HCT116 (cell line): Measurements from ENCODE around the gene MCF2L. TPM values are rescaled to one million over a fixed set of nuclear protein-coding genes. Genes with fewer than 3 reads are reported as not detected.

ENCODE experiments used
- ATAC-seq: fragments of 200-7000 bp; cut with Tn5 transposase; 2 replicates; pipeline ENCODE4 v1.9.1; 2020; ENCODE audit warnings: mild to moderate bottlenecking, moderate library complexity
- BruUV-seq: library from RNA; stranded (reverse); fragments of 400-500 nt; replicated peaks from 2 replicates; lab custom pipeline; 2021; lab: Mats Ljungman, UMichigan
- CTCF ChIA-PET: fragments of 300-600 bp; sonication (Branson Sonifier 250); formaldehyde crosslinking; loops from one replicate; lab custom pipeline; 2021; ENCODE audit warnings: antibody characterized with exemption; lab: Charles Lee
- POLR2A ChIA-PET: fragments of 300-600, 350-600 bp; sonication (Branson Sonifier 250); formaldehyde crosslinking; loops from one replicate; lab custom pipeline; 2021; ENCODE audit warnings: antibody characterized with exemption; lab: Charles Lee
- RAD21 ChIA-PET, 2 experiments: fragments of 300-600 bp; sonication (Branson Sonifier 250); formaldehyde crosslinking; loops; one replicate each; lab custom pipeline; 2023; ENCODE audit warnings: low total read pairs in 2 of 2; ENCODE audit not compliant: uncharacterized antibody in 2 of 2, unreplicated experiment in 2 of 2, low non-redundant PET in 1 of 2; lab: Charles Lee
- DNase-seq: peaks from one replicate; pipeline ENCODE4 v3.0.0-alpha.2; 2010; ENCODE audit warnings: low read depth, low spot score
- H2AFZ ChIP-seq: fragments of 200-600 bp; shearing (Covaris generic), sonication (generic); 2 replicates; pipeline ENCODE4 v1.6.1; 2017; ENCODE audit warnings: low read depth, mixed run types, mixed read lengths, antibody characterized with exemption, low read length; ENCODE audit not compliant: poor library complexity, severe bottlenecking
- H3K27ac ChIP-seq: 2 replicates; pipeline ENCODE4 v1.5.1; 2012; ENCODE audit warnings: low read depth, low read length
- H3K27me3 ChIP-seq: fragments of 200-600 bp; sonication (generic); 2 replicates; pipeline ENCODE4 v1.6.1; 2016; ENCODE audit warnings: mixed run types, low read length, mixed read lengths; ENCODE audit not compliant: insufficient read depth
- H3K36me3 ChIP-seq, 2 experiments: fragments of 200-500 bp in 1 of 2; fragments of 200-600 bp in 1 of 2; sonication (Bioruptor generic) in 1 of 2; sonication (generic) in 1 of 2; 2 replicates each; pipeline versions ENCODE4 v1.5.1 to v1.6.1; 2014 to 2016; ENCODE audit warnings: low read length in 2 of 2, inconsistent platforms in 1 of 2, mixed read lengths in 1 of 2, mixed run types in 1 of 2; ENCODE audit not compliant: insufficient read depth in 2 of 2, control insufficient read depth in 1 of 2
- H3K4me1 ChIP-seq, 2 experiments: fragments of 200-600 bp in 1 of 2; sonication (generic) in 1 of 2; 2 replicates each; pipeline versions ENCODE4 v1.5.1 to v1.6.1; 2012 to 2017; ENCODE audit warnings: low read length in 2 of 2, inconsistent platforms in 1 of 2, mild to moderate bottlenecking in 1 of 2, mixed read lengths in 1 of 2, mixed run types in 1 of 2, moderate library complexity in 1 of 2; ENCODE audit not compliant: insufficient read depth in 2 of 2, control insufficient read depth in 1 of 2
- H3K4me2 ChIP-seq: fragments of 200-600 bp; sonication (generic); 2 replicates; pipeline ENCODE4 v1.6.1; 2017; ENCODE audit warnings: mixed run types, low read length, mixed read lengths
- H3K4me3 ChIP-seq, 2 experiments: fragments of 200-600 bp in 1 of 2; sonication (generic) in 1 of 2; replicated peaks in 1 of 2; 2 replicates each; pipeline ENCODE4 v1.5.1; 2011 to 2016; ENCODE audit warnings: low read length in 2 of 2, control low read depth in 1 of 2, low read depth in 1 of 2, mild to moderate bottlenecking in 1 of 2, mixed read lengths in 1 of 2, mixed run types in 1 of 2
- H3K79me2 ChIP-seq: fragments of 200-600 bp; sonication (generic); 2 replicates; pipeline ENCODE4 v1.6.1; 2017; ENCODE audit warnings: mild to moderate bottlenecking, mixed run types, low read length, moderate library complexity, mixed read lengths; ENCODE audit not compliant: insufficient read depth
- H3K9ac ChIP-seq: fragments of 200-600 bp; sonication (generic); 2 replicates; pipeline ENCODE4 v1.6.1; 2016; ENCODE audit warnings: low read length, mixed read lengths
- H3K9me2 ChIP-seq: fragments of 200-600 bp; sonication (generic), shearing (Covaris generic); 2 replicates; pipeline ENCODE4 v1.6.1; 2017; ENCODE audit warnings: mixed run types, mild to moderate bottlenecking, moderate library complexity; ENCODE audit not compliant: insufficient read depth
- H3K9me3 ChIP-seq, 2 experiments: fragments of 200-500 bp in 1 of 2; fragments of 200-600 bp in 1 of 2; sonication (Bioruptor generic) in 1 of 2; sonication (generic) in 1 of 2; 2 replicates each; pipeline ENCODE4 v1.6.1; 2014 to 2017; ENCODE audit warnings: low read length in 2 of 2, mixed read lengths in 2 of 2, inconsistent platforms in 1 of 2, low read depth in 1 of 2, mild to moderate bottlenecking in 1 of 2, mixed run types in 1 of 2, moderate library complexity in 1 of 2; ENCODE audit not compliant: control insufficient read depth in 1 of 2, insufficient read depth in 1 of 2
- H4K20me1 ChIP-seq: fragments of 200-600 bp; sonication (generic), shearing (Covaris generic); 2 replicates; pipeline ENCODE4 v1.6.1; 2017; ENCODE audit warnings: mixed run types, mild to moderate bottlenecking, moderate library complexity; ENCODE audit not compliant: insufficient read depth
- CBX3 ChIP-seq: IDR thresholded peaks from 2 replicates; pipeline ENCODE4 v1.6.1; 2012; ENCODE audit warnings: low read depth
- CEBPB ChIP-seq: IDR thresholded peaks from 2 replicates; pipeline ENCODE4 v1.6.1; 2012; ENCODE audit warnings: low read depth
- EGR1 ChIP-seq: IDR thresholded peaks from 2 replicates; pipeline ENCODE4 v1.6.1; 2012; ENCODE audit warnings: low read depth
- EZH2 ChIP-seq: fragments of 200-600 bp; sonication (generic); IDR thresholded peaks from 2 replicates; pipeline ENCODE4 v1.6.1; 2017; ENCODE audit warnings: antibody characterized with exemption, mixed run types
- EZH2phosphoT487 ChIP-seq: fragments of 200-600 bp; IDR thresholded peaks from 2 replicates; pipeline ENCODE4 v1.6.1; 2018; ENCODE audit warnings: antibody characterized with exemption, borderline replicate concordance
- FOSL1 ChIP-seq: IDR thresholded peaks from 2 replicates; pipeline ENCODE4 v1.6.1; 2012; ENCODE audit warnings: low read depth
- POLR2AphosphoS5 ChIP-seq: IDR thresholded peaks from 2 replicates; pipeline ENCODE4 v1.6.1; 2011; ENCODE audit warnings: mild to moderate bottlenecking, low read depth, low read length, moderate library complexity
- RAD21 ChIP-seq: IDR thresholded peaks from 2 replicates; pipeline ENCODE4 v1.6.1; 2012; ENCODE audit warnings: low read depth, mild to moderate bottlenecking
- REST ChIP-seq: IDR thresholded peaks from 2 replicates; pipeline ENCODE4 v1.6.1; 2012; ENCODE audit warnings: low read depth
- SIN3A ChIP-seq: IDR thresholded peaks from 2 replicates; pipeline ENCODE4 v1.6.1; 2012; ENCODE audit warnings: low read depth
- SP1 ChIP-seq: IDR thresholded peaks from 2 replicates; pipeline ENCODE4 v1.6.1; 2012; ENCODE audit warnings: low read depth
- SRF ChIP-seq: IDR thresholded peaks from 2 replicates; pipeline ENCODE4 v1.6.1; 2012; ENCODE audit warnings: low read depth
- TCF7L2 ChIP-seq: IDR thresholded peaks from 2 replicates; pipeline ENCODE4 v1.7.0; 2011; ENCODE audit warnings: borderline replicate concordance, inconsistent platforms; ENCODE audit not compliant: insufficient read depth, insufficient read length; ENCODE audit errors: extremely low read depth
- YY1 ChIP-seq: IDR thresholded peaks from 2 replicates; pipeline ENCODE4 v1.6.1; 2011; ENCODE audit warnings: low read length, low read depth, moderate library complexity, mild to moderate bottlenecking; ENCODE audit not compliant: insufficient replicate concordance; ENCODE audit errors: extremely low read depth
- ZBTB33 ChIP-seq: IDR thresholded peaks from 2 replicates; pipeline ENCODE4 v1.6.1; 2011; ENCODE audit warnings: mild to moderate bottlenecking, low read length, moderate library complexity; ENCODE audit not compliant: insufficient replicate concordance; ENCODE audit errors: extremely low read depth
- intact Hi-C: fragments of 100-400 bp; cut with micrococcal nuclease; formaldehyde crosslinking; loops from 2 replicates; pipeline ENCODE4 v1.10.0; 2022
- total RNA-seq: library from RNA; stranded (reverse); gene quantifications from one replicate; pipeline ENCODE4 v1.2.1, GENCODE V29; 2021; ENCODE audit not compliant: unreplicated experiment
- TF ChIP-seq, protein P1 (sequence below): IDR thresholded peaks from 2 replicates; pipeline ENCODE4 v1.6.1; 2012

MCF2L gene
- total RNA-seq, 1 experiment from 2014 or later: 19.3 TPM

GRCh38 chr13:113145911-113146598, 177.0 kb downstream of the MCF2L start (continued):
- TF ChIP-seq ZBTB33: no peak
- TF ChIP-seq CEBPB: no peak
- no peak for TF ChIP-seq SP1
- no peak for TF ChIP-seq TCF7L2
- TF ChIP-seq EGR1: no peak

DNA sequence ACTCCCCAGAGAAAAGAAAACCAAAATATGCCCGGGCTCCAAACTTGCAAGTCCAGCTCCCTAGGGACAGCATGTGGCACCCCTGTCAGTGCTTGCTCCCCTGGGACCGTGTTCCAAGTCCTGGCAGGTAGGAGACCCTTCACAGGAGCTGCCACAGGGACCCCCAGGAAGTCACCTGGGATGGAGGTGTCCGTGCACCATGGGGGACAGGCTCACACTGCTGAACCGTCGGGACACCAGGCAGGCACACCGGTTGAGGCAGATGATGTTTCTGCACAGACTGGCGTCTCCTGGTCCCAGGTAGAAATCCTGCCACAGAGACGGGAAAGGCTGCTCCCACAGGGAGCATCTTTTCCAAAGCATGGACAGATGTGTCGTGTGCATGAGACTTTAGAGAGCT, 177.7 kb downstream of the MCF2L start:
- DNase-seq (no peak), ATAC-seq (no peak)
- Histone ChIP-seq H3K27ac (no peak overlapping the region), H3K36me3 (no peaks in the 10 kb centered on the region), H2AFZ (no peak overlapping the region), H3K4me3 (no peak overlapping the region), H3K27me3 (no peaks in the 10 kb centered on the region), H3K4me1 (no peaks in the 10 kb centered on the region), H3K79me2 (no peaks in the 10 kb centered on the region), H3K9me2 (no peaks in the 10 kb centered on the region), H3K4me2 (no peak overlapping the region), H3K9me3 (no peaks in the 10 kb centered on the region), H3K9ac (no peak overlapping the region), H4K20me1 (no peaks in the 10 kb centered on the region)
- ChIA-PET POLR2A (no interaction called here), CTCF (no interaction called here), RAD21 (no interaction called here)
- BruUV-seq: no TSS peak
- intact Hi-C loops: no loop called here
- TF ChIP-seq EZH2phosphoT487: no peak
- TF ChIP-seq YY1: no peak
- no peak for TF ChIP-seq REST
- no peak for TF ChIP-seq RAD21
- TF ChIP-seq, protein P1, sequence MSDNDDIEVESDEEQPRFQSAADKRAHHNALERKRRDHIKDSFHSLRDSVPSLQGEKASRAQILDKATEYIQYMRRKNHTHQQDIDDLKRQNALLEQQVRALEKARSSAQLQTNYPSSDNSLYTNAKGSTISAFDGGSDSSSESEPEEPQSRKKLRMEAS: no peak
- no peak for TF ChIP-seq FOSL1
- no peak for TF ChIP-seq CEBPB
- no peak for TF ChIP-seq EZH2
- no peak for TF ChIP-seq POLR2AphosphoS5
- no peak for TF ChIP-seq SIN3A
- TF ChIP-seq ZBTB33: no peak
- no peak for TF ChIP-seq CBX3
- TF ChIP-seq SRF: no peak
